Gastroesophageal sphincter (tissue), 4 donors: Measurements from ENCODE around the gene DMAP1. TPM values are rescaled to one million over a fixed set of nuclear protein-coding genes. Genes with fewer than 3 reads are reported as not detected.

Source experiments
- ATAC-seq: fragments of 150-250 bp; one replicate; pipeline ENCODE4 v1.9.1; 2016; ENCODE audit warnings: mild to moderate bottlenecking, moderate library complexity
- H3K27ac ChIP-seq, 4 donors: fragments of 200-600 bp; sonication (generic) in 3 of 4; 1 replicate in 3 of 4; 2 replicates in 1 of 4; pipeline ENCODE4 v1.5.1; 2016 to 2019
- H3K27me3 ChIP-seq: fragments of 200-600 bp; sonication (generic); one replicate; pipeline ENCODE4 v1.5.1; 2019
- H3K36me3 ChIP-seq, 2 donors: fragments of 200-600 bp; sonication (generic); one replicate each; pipeline ENCODE4 v1.5.1; 2019; ENCODE audit warnings: control low read depth in 1 of 2
- H3K4me1 ChIP-seq, 3 donors: fragments of 200-600 bp; sonication (generic); 1 replicate in 2 of 3; 2 replicates in 1 of 3; pipeline ENCODE4 v1.5.1; 2016 to 2019; ENCODE audit warnings: control low read depth in 2 of 3
- H3K4me3 ChIP-seq, 2 donors: fragments of 200-600 bp; sonication (generic); one replicate each; pipeline ENCODE4 v1.5.1; 2019; ENCODE audit warnings: mild to moderate bottlenecking in 1 of 2, moderate library complexity in 1 of 2
- H3K9me3 ChIP-seq, 3 donors: fragments of 200-600 bp; sonication (generic); one replicate each; pipeline ENCODE4 v1.5.1; 2017 to 2019; ENCODE audit warnings: control low read depth in 2 of 3
- EP300 ChIP-seq: sonication (generic); formaldehyde crosslinking; IDR thresholded peaks from one replicate; pipeline ENCODE4 v1.6.1; 2017; ENCODE audit warnings: antibody characterized with exemption, mild to moderate bottlenecking
- POLR2A ChIP-seq, 2 donors: fragments of 450-650 bp; IDR thresholded peaks; one replicate each; pipeline ENCODE4 v1.6.1; 2017; ENCODE audit warnings: antibody characterized with exemption in 2 of 2, mild to moderate bottlenecking in 2 of 2, moderate library complexity in 1 of 2
- POLR2AphosphoS5 ChIP-seq: sonication (generic); formaldehyde crosslinking; IDR thresholded peaks from one replicate; pipeline ENCODE4 v1.6.1; 2017; ENCODE audit warnings: antibody characterized with exemption
- WGBS, 2 donors: methylation state at CpG; one replicate each; pipeline ENCODE4 v1.1.5; 2018; ENCODE audit warnings: low coverage in 1 of 2; 5-methylcytosine and 5-hydroxymethylcytosine counted together
- total RNA-seq, 4 donors: library from RNA; depleted of rRNA; stranded (reverse); fragments of >200 nt; gene quantifications; one replicate each; pipeline ENCODE4 v1.1.0, GENCODE V29; 2016
- TF ChIP-seq, protein P1 (sequence below), 4 experiments: fragments of 200-600 bp in 2 of 4; fragments of 450-650 bp in 2 of 4; sonication (generic) in 1 of 4; IDR thresholded peaks; one replicate each; pipeline ENCODE4 v1.5.1; 2017 to 2019; ENCODE audit warnings: antibody characterized with exemption in 4 of 4, mild to moderate bottlenecking in 2 of 4, moderate library complexity in 2 of 4

The DMAP1 gene
- total RNA-seq, 4 donors from 2014 or later, result 28.0 to 37.1 (median 33.7) TPM

DNA sequence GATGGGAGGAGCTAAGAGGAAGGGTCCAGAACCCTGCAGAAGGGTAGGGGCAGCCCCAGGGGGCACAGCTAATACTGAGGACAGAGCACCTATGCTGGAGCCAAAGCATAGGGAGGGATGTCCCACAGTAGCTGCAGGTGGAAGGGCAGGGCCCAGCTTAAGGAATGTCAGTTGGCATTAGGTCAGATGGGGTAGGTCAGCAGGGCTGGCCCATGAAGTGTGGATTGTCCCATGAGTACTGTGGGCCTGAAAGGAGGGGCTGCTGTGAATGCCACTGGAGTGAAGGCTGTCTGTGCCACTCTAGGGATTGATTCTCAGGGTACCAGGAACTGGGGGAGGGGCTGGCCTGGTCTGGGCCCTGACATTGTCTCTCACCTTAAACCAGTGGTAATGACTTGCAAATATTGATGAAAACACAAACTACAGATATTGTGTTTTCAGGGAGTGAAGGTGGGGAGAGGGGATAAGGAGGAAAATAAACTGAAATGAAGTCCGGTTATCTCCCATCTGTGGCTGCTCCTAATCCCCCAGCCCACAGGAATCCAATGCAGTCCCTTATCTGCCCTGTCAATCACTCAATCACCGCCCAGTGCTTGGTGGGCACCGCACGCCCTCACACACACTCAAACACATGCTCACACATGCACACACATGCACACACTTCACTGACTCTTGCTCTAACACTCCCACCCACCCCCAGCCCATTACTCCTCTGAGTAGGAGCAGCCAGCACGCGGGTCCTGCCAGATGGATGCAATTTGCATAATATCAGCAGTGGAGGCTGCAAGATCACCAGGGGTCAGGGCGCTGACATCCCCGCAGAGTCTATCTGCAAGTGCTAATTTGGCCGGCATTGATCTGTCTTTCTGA lies 27.8 kb downstream of the DMAP1 start:
- WGBS, 2 donors, result 50 to 88% methylated on average over 2 to 5 of the region's 9 CpGs
- peak overlapping the region; percentile 79 to 90 (median 84) for H3K27ac ChIP-seq
- no peak overlapping the region for H3K4me3 ChIP-seq
- no peaks in the 10 kb centered on the region for H3K9me3 ChIP-seq
- peaks cover 0 to 29% of the 10 kb centered on the region in 2 donors for H3K36me3 ChIP-seq
- TF ChIP-seq POLR2AphosphoS5, result no peak
- no peak for TF ChIP-seq EP300
- no peak for TF ChIP-seq POLR2A (IDR thresholded peaks at IDR 0.05)
- TF ChIP-seq, protein P1, sequence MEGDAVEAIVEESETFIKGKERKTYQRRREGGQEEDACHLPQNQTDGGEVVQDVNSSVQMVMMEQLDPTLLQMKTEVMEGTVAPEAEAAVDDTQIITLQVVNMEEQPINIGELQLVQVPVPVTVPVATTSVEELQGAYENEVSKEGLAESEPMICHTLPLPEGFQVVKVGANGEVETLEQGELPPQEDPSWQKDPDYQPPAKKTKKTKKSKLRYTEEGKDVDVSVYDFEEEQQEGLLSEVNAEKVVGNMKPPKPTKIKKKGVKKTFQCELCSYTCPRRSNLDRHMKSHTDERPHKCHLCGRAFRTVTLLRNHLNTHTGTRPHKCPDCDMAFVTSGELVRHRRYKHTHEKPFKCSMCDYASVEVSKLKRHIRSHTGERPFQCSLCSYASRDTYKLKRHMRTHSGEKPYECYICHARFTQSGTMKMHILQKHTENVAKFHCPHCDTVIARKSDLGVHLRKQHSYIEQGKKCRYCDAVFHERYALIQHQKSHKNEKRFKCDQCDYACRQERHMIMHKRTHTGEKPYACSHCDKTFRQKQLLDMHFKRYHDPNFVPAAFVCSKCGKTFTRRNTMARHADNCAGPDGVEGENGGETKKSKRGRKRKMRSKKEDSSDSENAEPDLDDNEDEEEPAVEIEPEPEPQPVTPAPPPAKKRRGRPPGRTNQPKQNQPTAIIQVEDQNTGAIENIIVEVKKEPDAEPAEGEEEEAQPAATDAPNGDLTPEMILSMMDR (IDR thresholded peaks at IDR 0.05), result no peak
- peaks cover 5 to 42% (median 20%) of the 10 kb centered on the region in 3 donors for H3K4me1 ChIP-seq
- no peaks in the 10 kb centered on the region for H3K27me3 ChIP-seq
- no peak for ATAC-seq

GRCh38 chr1:44242746-44243145 lies 29.5 kb downstream of the DMAP1 start:
- Histone ChIP-seq H3K27ac (peak overlapping the region in 2 of 4 donors; percentile 35 to 90), H3K4me1 (peaks cover 5 to 39% (median 20%) of the 10 kb centered on the region in 3 donors), H3K4me3 (no peak overlapping the region), H3K9me3 (no peaks in the 10 kb centered on the region), H3K36me3 (peaks cover 0 to 43% of the 10 kb centered on the region in 2 donors), H3K27me3 (no peaks in the 10 kb centered on the region)
- ATAC-seq, result no peak
- 68% methylated on average over 9 of the region's 16 CpGs; no CpG with 5 or more reads in 1 of the 2 donors for WGBS, 2 donors
- TF ChIP-seq, protein P1 (IDR thresholded peaks at IDR 0.05), result no peak
- TF ChIP-seq POLR2AphosphoS5, result no peak
- no peak for TF ChIP-seq EP300
- TF ChIP-seq POLR2A (IDR thresholded peaks at IDR 0.05), result no peak

DNA sequence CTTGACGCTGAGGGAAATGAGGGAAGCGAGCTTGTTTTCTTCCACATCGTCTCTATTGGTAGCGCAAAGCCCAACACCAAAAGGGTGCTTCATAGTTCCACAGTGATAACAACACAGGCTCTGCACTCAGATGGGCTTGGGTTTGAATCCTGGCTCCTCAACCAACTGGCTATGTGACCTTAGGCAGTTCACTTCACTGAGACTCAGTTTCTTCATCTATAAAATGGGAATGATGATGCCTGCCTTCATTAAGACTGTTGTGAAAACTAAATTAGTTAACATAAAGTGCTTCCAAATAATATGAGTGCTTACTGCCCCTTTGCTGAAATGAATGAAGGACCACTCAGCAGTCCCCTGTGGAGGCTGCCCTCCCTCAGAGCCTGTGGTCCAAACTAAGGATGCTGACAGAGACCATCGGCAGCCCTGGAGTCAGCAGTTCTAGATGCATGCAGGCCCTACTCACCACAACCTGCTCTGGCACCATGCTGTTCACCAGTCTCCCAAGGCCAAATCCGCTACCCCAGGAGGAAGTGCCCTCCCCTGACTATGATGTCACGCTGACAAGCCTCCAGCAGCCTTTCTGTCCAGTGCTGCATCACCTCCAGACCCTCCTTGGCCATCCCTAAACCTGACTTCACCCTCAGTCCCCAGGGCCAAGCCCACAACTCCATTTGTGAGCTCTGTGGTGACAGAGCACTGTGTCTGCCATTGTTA lies 30.7 kb downstream of the DMAP1 start:
- no peak overlapping the region for H3K27ac ChIP-seq
- TF ChIP-seq, protein P1 (IDR thresholded peaks at IDR 0.05), result no peak
- TF ChIP-seq POLR2A (IDR thresholded peaks at IDR 0.05), result no peak
- TF ChIP-seq EP300, result no peak
- TF ChIP-seq POLR2AphosphoS5, result no peak
- H3K4me1 ChIP-seq, result peaks cover 4 to 27% (median 20%) of the 10 kb centered on the region in 3 donors
- H3K4me3 ChIP-seq, result no peak overlapping the region
- no peaks in the 10 kb centered on the region for H3K27me3 ChIP-seq
- H3K36me3 ChIP-seq, result peaks cover 0 to 49% of the 10 kb centered on the region in 2 donors
- H3K9me3 ChIP-seq, result no peaks in the 10 kb centered on the region
- WGBS, 2 donors, result 100% methylated on average over 1 to 4 of the region's 7 CpGs
- no peak for ATAC-seq

DNA sequence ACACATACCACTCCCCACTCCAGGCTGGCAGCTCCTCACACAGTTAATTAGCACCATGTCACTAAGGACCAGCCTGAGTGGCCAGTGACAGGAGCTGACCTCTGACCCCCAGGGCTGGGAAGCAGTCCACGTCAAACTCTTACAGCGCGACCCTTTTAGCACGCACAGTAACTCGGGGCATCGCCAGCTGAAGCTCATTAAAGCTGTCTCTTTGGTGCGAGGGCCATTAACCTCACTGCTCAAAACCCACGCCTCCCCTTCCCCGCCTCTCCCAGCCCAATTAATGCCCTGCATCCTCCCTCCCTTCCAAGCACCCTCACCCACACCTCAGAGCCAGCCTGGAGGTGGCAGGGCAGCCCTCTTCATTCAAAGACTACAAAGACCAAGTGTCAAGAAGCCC lies 31.7 kb downstream of the DMAP1 start:
- 92 to 93% methylated on average over 6 to 8 of the region's 9 CpGs for WGBS, 2 donors
- Histone ChIP-seq H3K4me3 (no peak overlapping the region), H3K27ac (no peak overlapping the region), H3K9me3 (no peaks in the 10 kb centered on the region), H3K4me1 (peaks cover 2 to 16% (median 13%) of the 10 kb centered on the region in 3 donors), H3K27me3 (no peaks in the 10 kb centered on the region), H3K36me3 (peaks cover 0 to 49% of the 10 kb centered on the region in 2 donors)
- no peak for ATAC-seq
- TF ChIP-seq POLR2AphosphoS5, result no peak
- TF ChIP-seq EP300, result no peak
- TF ChIP-seq POLR2A (IDR thresholded peaks at IDR 0.05), result no peak
- TF ChIP-seq, protein P1 (IDR thresholded peaks at IDR 0.05), result no peak
